ENCODE results near the gene LEFTY1.
"Not testable (repeated sequence)": the region's sequence is repeated elsewhere in the genome, so short reads cannot be mapped to it uniquely, and the experiment has no call there.

The LEFTY1 gene

GRCh38 chr1:225888289-225888897 lies 553 bp downstream of the LEFTY1 start:
- no peak for DNase-seq (ENCODE audit: low read depth in 1 of 2, low spot score in 1 of 2)

GRCh38 chr1:225887554-225888288 lies 1.2 kb downstream of the LEFTY1 start:
- not testable (repeated sequence) for DNase-seq (ENCODE audit: low read depth in 1 of 2, low spot score in 1 of 2)

- DNase-seq (ENCODE audit: low read depth in 1 of 2, low spot score in 1 of 2) = no peak
Measured at GRCh38 chr1:225887030-225887314, 2.0 kb downstream of the LEFTY1 start.

- DNase-seq (ENCODE audit: low read depth in 1 of 2, low spot score in 1 of 2) = no peak
Measured at GRCh38 chr1:225886159-225887029, 2.6 kb downstream of the LEFTY1 start.

- DNase-seq (ENCODE audit: low read depth in 1 of 2, low spot score in 1 of 2) = no peak
Measured at GRCh38 chr1:225885336-225885735, 3.6 kb downstream of the LEFTY1 start.

- DNase-seq (ENCODE audit: low read depth in 1 of 2, low spot score in 1 of 2) = no peak
Measured at GRCh38 chr1:225883616-225884265, 5.2 kb downstream of the LEFTY1 start.

GRCh38 chr1:225882694-225883615 lies 6.0 kb downstream of the LEFTY1 start:
- peak in 1 of 2 donors; percentile 25 for DNase-seq (ENCODE audit: low read depth in 1 of 2, low spot score in 1 of 2)

GRCh38 chr1:225881959-225882693 lies 6.8 kb downstream of the LEFTY1 start, which contains the start of gene TMEM63A:
TSS of gene TMEM63A (minus strand) at chr1:225882380. CDS start at chr1:225877580, 4,800 bp downstream.
- peak; percentile 80 to 82 for DNase-seq (ENCODE audit: low read depth in 1 of 2, low spot score in 1 of 2)

- DNase-seq (ENCODE audit: low read depth in 1 of 2, low spot score in 1 of 2) = no peak
Measured at GRCh38 chr1:225881081-225881958, 7.6 kb downstream of the LEFTY1 start.

GRCh38 chr1:225880636-225881035 lies 8.3 kb downstream of the LEFTY1 start:
- DNase-seq (ENCODE audit: low read depth in 1 of 2, low spot score in 1 of 2) = no peak

GRCh38 chr1:225880222-225880588 lies 8.7 kb downstream of the LEFTY1 start:
- no peak for DNase-seq (ENCODE audit: low read depth in 1 of 2, low spot score in 1 of 2)

- DNase-seq (ENCODE audit: low read depth in 1 of 2, low spot score in 1 of 2) = no peak
Measured at GRCh38 chr1:225879521-225880221, 9.3 kb downstream of the LEFTY1 start.

- DNase-seq (ENCODE audit: low read depth in 1 of 2, low spot score in 1 of 2) = no peak
Measured at GRCh38 chr1:225878282-225878681, 10.7 kb downstream of the LEFTY1 start.

- no peak for DNase-seq (ENCODE audit: low read depth in 1 of 2, low spot score in 1 of 2)
Measured at GRCh38 chr1:225877580-225877979, 11.4 kb downstream of the LEFTY1 start.

GRCh38 chr1:225876900-225877510 lies 11.9 kb downstream of the LEFTY1 start:
- DNase-seq (ENCODE audit: low read depth in 1 of 2, low spot score in 1 of 2) = no peak

- no peak for DNase-seq (ENCODE audit: low read depth in 1 of 2, low spot score in 1 of 2)
Measured at GRCh38 chr1:225875044-225875815, 13.7 kb downstream of the LEFTY1 start.

- DNase-seq (ENCODE audit: low read depth in 1 of 2, low spot score in 1 of 2) = no peak
Measured at GRCh38 chr1:225874431-225874830, 14.5 kb downstream of the LEFTY1 start.
